Osteocyte (in vitro differentiated cells): ENCODE measurements around the gene GZF1. TPM values are rescaled to one million over a fixed set of nuclear protein-coding genes. Genes with fewer than 3 reads are reported as not detected.
A peak's percentile ranks its signal among the peaks of the same experiment; 100 is the strongest.

Experiments
- DNase-seq: peaks from one replicate; pipeline ENCODE4 v3.0.0; 2021; ENCODE audit warnings: mixed read lengths; ENCODE audit not compliant: unreplicated experiment; ENCODE audit errors: extremely low spot score
- H3K27ac Mint-ChIP-seq: one replicate; pipeline ENCODE4 v1.8.0; 2021; ENCODE audit warnings: mild to moderate bottlenecking, mixed read lengths; ENCODE audit not compliant: unreplicated experiment
- H3K27me3 Mint-ChIP-seq: one replicate; pipeline ENCODE4 v1.8.0; 2021; ENCODE audit warnings: mixed read lengths; ENCODE audit not compliant: unreplicated experiment
- H3K36me3 Mint-ChIP-seq: one replicate; pipeline ENCODE4 v1.8.0; 2021; ENCODE audit warnings: mixed read lengths; ENCODE audit not compliant: unreplicated experiment
- H3K4me1 Mint-ChIP-seq: one replicate; pipeline ENCODE4 v1.8.0; 2021; ENCODE audit warnings: mixed read lengths; ENCODE audit not compliant: unreplicated experiment
- H3K4me3 Mint-ChIP-seq: one replicate; pipeline ENCODE4 v1.8.0; 2021; ENCODE audit warnings: mild to moderate bottlenecking, moderate library complexity, mixed read lengths; ENCODE audit not compliant: unreplicated experiment
- H3K9me3 Mint-ChIP-seq: one replicate; pipeline ENCODE4 v1.8.0; 2021; ENCODE audit warnings: mixed read lengths; ENCODE audit not compliant: unreplicated experiment
- total RNA-seq: library from RNA; stranded (reverse); gene quantifications from 2 replicates; pipeline ENCODE4 v1.2.1, GENCODE V29; 2021
- TF ChIP-seq, protein P1 (sequence below): fragments of 200-600 bp; sonication (generic); IDR thresholded peaks from 2 replicates; pipeline ENCODE4 v1.5.0; 2021; ENCODE audit warnings: antibody characterized with exemption, mild to moderate bottlenecking, moderate library complexity

GZF1 gene
- total RNA-seq, 1 donor from 2014 or later: 16.8 TPM

DNA sequence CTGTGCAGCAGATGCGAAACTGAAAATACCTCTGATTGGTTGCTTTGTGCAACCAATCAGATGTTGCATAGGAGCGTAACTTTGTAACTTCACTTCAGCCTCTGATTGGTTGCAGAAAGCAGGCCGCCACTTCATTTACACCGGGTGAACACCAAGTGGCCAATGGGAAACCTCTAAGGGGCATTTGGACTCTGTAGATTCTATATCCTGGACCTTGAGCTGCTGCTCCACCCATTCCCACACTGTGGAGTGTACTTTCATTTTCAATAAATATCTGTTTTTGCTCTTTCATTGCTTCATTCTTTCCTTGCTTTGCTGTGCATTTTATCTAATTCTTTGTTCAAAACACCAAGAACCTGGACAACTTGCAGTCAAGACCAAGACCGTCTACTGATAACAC, 25.5 kb upstream of the GZF1 start:
- DNase-seq: no peak
- Mint-ChIP-seq H3K36me3 (no peaks in the 10 kb centered on the region), H3K4me3 (no peak overlapping the region), H3K27me3 (no peaks in the 10 kb centered on the region), H3K27ac (no peak overlapping the region), H3K9me3 (no peaks in the 10 kb centered on the region), H3K4me1 (peaks cover 1% of the 10 kb centered on the region)
- TF ChIP-seq, protein P1, sequence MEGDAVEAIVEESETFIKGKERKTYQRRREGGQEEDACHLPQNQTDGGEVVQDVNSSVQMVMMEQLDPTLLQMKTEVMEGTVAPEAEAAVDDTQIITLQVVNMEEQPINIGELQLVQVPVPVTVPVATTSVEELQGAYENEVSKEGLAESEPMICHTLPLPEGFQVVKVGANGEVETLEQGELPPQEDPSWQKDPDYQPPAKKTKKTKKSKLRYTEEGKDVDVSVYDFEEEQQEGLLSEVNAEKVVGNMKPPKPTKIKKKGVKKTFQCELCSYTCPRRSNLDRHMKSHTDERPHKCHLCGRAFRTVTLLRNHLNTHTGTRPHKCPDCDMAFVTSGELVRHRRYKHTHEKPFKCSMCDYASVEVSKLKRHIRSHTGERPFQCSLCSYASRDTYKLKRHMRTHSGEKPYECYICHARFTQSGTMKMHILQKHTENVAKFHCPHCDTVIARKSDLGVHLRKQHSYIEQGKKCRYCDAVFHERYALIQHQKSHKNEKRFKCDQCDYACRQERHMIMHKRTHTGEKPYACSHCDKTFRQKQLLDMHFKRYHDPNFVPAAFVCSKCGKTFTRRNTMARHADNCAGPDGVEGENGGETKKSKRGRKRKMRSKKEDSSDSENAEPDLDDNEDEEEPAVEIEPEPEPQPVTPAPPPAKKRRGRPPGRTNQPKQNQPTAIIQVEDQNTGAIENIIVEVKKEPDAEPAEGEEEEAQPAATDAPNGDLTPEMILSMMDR: no peak

GRCh38 chr20:23337312-23337711, 24.7 kb upstream of the GZF1 start:
- TF ChIP-seq, protein P1: no peak
- no peaks in the 10 kb centered on the region for H3K36me3 Mint-ChIP-seq
- peaks cover 1% of the 10 kb centered on the region for H3K4me1 Mint-ChIP-seq
- DNase-seq: no peak
- no peaks in the 10 kb centered on the region for H3K9me3 Mint-ChIP-seq
- H3K27me3 Mint-ChIP-seq: no peaks in the 10 kb centered on the region
- no peak overlapping the region for H3K27ac Mint-ChIP-seq
- no peak overlapping the region for H3K4me3 Mint-ChIP-seq

DNA sequence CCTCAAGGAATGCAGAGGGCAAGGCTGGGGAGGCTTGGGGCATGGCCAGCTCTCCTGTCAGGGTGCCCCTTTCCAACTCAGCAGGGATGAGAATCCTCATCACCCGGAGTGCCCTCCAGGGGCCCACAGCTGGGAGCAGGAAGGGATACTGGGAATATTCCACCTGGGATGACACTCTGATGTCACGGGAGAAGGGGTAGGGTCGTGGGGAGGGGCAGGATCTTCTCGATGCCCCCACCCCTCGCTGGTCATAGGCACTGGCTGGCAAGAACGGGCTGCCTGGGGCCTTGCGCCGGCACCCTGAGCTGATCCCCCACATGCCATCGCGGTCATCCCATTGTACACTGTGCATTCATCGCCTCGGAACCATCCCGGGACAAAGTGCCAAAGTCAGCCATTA, 22.0 kb upstream of the GZF1 start:
- TF ChIP-seq, protein P1: no peak
- H3K36me3 Mint-ChIP-seq: no peaks in the 10 kb centered on the region
- H3K4me3 Mint-ChIP-seq: no peak overlapping the region
- H3K27ac Mint-ChIP-seq: no peak overlapping the region
- H3K27me3 Mint-ChIP-seq: no peaks in the 10 kb centered on the region
- H3K9me3 Mint-ChIP-seq: no peaks in the 10 kb centered on the region
- H3K4me1 Mint-ChIP-seq: peaks cover 1% of the 10 kb centered on the region
- no peak for DNase-seq

GRCh38 chr20:23340524-23340923, 21.5 kb upstream of the GZF1 start:
- DNase-seq: peak; percentile 88
- TF ChIP-seq, protein P1: peak; percentile 92
- Mint-ChIP-seq H3K4me3 (no peak overlapping the region), H3K27me3 (no peaks in the 10 kb centered on the region), H3K4me1 (peaks cover 1% of the 10 kb centered on the region), H3K36me3 (no peaks in the 10 kb centered on the region), H3K27ac (no peak overlapping the region), H3K9me3 (no peaks in the 10 kb centered on the region)

DNA sequence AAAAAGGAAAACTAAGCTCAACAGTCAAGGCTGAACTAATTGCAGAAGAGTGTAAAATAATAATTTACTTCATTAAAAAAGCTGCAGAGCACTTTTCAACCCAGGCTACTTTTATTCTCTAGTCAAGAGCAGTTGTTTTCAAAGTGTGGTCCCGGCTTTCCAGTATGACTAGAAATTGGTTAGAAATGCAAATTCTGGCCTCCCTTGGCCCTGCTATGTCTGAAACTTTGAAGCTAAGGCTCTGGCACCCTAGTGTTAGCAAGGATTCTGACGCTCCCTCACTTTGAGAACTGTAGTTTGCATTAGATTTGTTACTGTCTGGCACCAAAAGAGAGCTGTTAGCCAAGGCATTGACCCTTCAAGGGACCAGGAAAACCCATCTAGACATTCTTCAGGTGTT, 20.9 kb upstream of the GZF1 start:
- no peak overlapping the region for H3K27ac Mint-ChIP-seq
- no peaks in the 10 kb centered on the region for H3K9me3 Mint-ChIP-seq
- H3K4me1 Mint-ChIP-seq: peaks cover 1% of the 10 kb centered on the region
- H3K4me3 Mint-ChIP-seq: no peak overlapping the region
- H3K27me3 Mint-ChIP-seq: no peaks in the 10 kb centered on the region
- DNase-seq: no peak
- no peaks in the 10 kb centered on the region for H3K36me3 Mint-ChIP-seq
- TF ChIP-seq, protein P1: no peak
